ENCODE results near the gene POLR2F.

Gene POLR2F

GRCh38 chr22:38006906-38007305 is 53.4 kb downstream of the POLR2F start:
- intact Hi-C loops (cut with micrococcal nuclease) = no loop called here
- Mint-ChIP-seq H3K27ac (no peak overlapping the region), H3K4me3 (no peak overlapping the region), H3K9me3 (no peaks in the 10 kb centered on the region), H3K4me1 (ENCODE audit: low read depth) (no peaks in the 10 kb centered on the region), H3K36me3 (ENCODE audit: low read depth) (no peaks in the 10 kb centered on the region), H3K27me3 (no peaks in the 10 kb centered on the region)

- Mint-ChIP-seq H3K27ac (no peak overlapping the region), H3K9me3 (no peaks in the 10 kb centered on the region), H3K36me3 (ENCODE audit: low read depth) (no peaks in the 10 kb centered on the region), H3K4me3 (no peak overlapping the region), H3K4me1 (ENCODE audit: low read depth) (no peaks in the 10 kb centered on the region), H3K27me3 (no peaks in the 10 kb centered on the region)
- intact Hi-C loops (cut with micrococcal nuclease) = no loop called here
Observed at GRCh38 chr22:38007330-38007902, 53.9 kb downstream of the POLR2F start.

GRCh38 chr22:38009000-38009806 is 55.7 kb downstream of the POLR2F start:
- Mint-ChIP-seq H3K4me3 (no peak overlapping the region), H3K9me3 (no peaks in the 10 kb centered on the region)
- intact Hi-C loops (cut with micrococcal nuclease) = no loop called here

GRCh38 chr22:38012604-38013072 is 59.1 kb downstream of the POLR2F start:
- no peak overlapping the region for H3K27ac Mint-ChIP-seq
- H3K27me3 Mint-ChIP-seq = no peaks in the 10 kb centered on the region
- H3K4me1 Mint-ChIP-seq (ENCODE audit: low read depth) = peaks cover 5% of the 10 kb centered on the region
- H3K9me3 Mint-ChIP-seq = no peaks in the 10 kb centered on the region
- H3K36me3 Mint-ChIP-seq (ENCODE audit: low read depth) = no peaks in the 10 kb centered on the region
- H3K4me3 Mint-ChIP-seq = no peak overlapping the region
- intact Hi-C loops (cut with micrococcal nuclease) = no loop called here

More at GRCh38 chr22:38009000-38009806, 55.7 kb downstream of the POLR2F start:
- Mint-ChIP-seq H3K27ac (no peak overlapping the region), H3K4me1 (ENCODE audit: low read depth) (no peaks in the 10 kb centered on the region), H3K27me3 (no peaks in the 10 kb centered on the region), H3K36me3 (ENCODE audit: low read depth) (no peaks in the 10 kb centered on the region)

- Mint-ChIP-seq H3K4me1 (ENCODE audit: low read depth) (peaks cover 11% of the 10 kb centered on the region), H3K4me3 (no peak overlapping the region), H3K36me3 (ENCODE audit: low read depth) (no peaks in the 10 kb centered on the region), H3K9me3 (no peaks in the 10 kb centered on the region), H3K27me3 (no peaks in the 10 kb centered on the region), H3K27ac (no peak overlapping the region)
- intact Hi-C loops (cut with micrococcal nuclease) = no loop called here
Observed at GRCh38 chr22:38014083-38014482, 60.6 kb downstream of the POLR2F start.

GRCh38 chr22:38016182-38017151 is 63.0 kb downstream of the POLR2F start:
- intact Hi-C loops (cut with micrococcal nuclease) = no loop called here
- H3K27me3 Mint-ChIP-seq = peaks cover 3% of the 10 kb centered on the region

GRCh38 chr22:38017272-38017920 is 63.9 kb downstream of the POLR2F start:
- Mint-ChIP-seq H3K27ac (peak overlapping the region; percentile 30), H3K9me3 (no peaks in the 10 kb centered on the region), H3K4me3 (no peak overlapping the region), H3K27me3 (peaks cover 3% of the 10 kb centered on the region), H3K4me1 (ENCODE audit: low read depth) (peaks cover 11% of the 10 kb centered on the region), H3K36me3 (ENCODE audit: low read depth) (no peaks in the 10 kb centered on the region)
- intact Hi-C loops (cut with micrococcal nuclease) = no loop called here

More at GRCh38 chr22:38016182-38017151, 63.0 kb downstream of the POLR2F start:
- H3K9me3 Mint-ChIP-seq = no peaks in the 10 kb centered on the region
- H3K4me3 Mint-ChIP-seq = no peak overlapping the region
- no peaks in the 10 kb centered on the region for H3K36me3 Mint-ChIP-seq (ENCODE audit: low read depth)
- H3K27ac Mint-ChIP-seq = peak overlapping the region; percentile 26
- H3K4me1 Mint-ChIP-seq (ENCODE audit: low read depth) = peaks cover 11% of the 10 kb centered on the region

- Mint-ChIP-seq H3K4me1 (ENCODE audit: low read depth) (peaks cover 11% of the 10 kb centered on the region), H3K4me3 (no peak overlapping the region), H3K9me3 (no peaks in the 10 kb centered on the region), H3K27ac (peak overlapping the region; percentile 30), H3K27me3 (peaks cover 3% of the 10 kb centered on the region), H3K36me3 (ENCODE audit: low read depth) (no peaks in the 10 kb centered on the region)
- intact Hi-C loops (cut with micrococcal nuclease) = no loop called here
Observed at GRCh38 chr22:38017939-38018885, 64.7 kb downstream of the POLR2F start.
